SK-N-SH (cell line): ENCODE data around the gene PHLDB2. TPM values are rescaled to one million over a fixed set of nuclear protein-coding genes. Genes with fewer than 3 reads are reported as not detected.

ENCODE experiments used
- CTCF ChIA-PET: fragments of 300-600, 350-600 bp; formaldehyde crosslinking; extraction: SDS; loops from one replicate; lab custom pipeline; 2021; lab: Yijun Ruan, JAX
- POLR2A ChIA-PET: fragments of 350-600 bp; sonication (Branson Sonifier 250); formaldehyde crosslinking; extraction: SDS; loops from one replicate; lab custom pipeline; 2020; ENCODE audit warnings: antibody characterized with exemption, inconsistent platforms; lab: Yijun Ruan, JAX
- DNase-seq: peaks from one replicate; pipeline ENCODE4 v3.0.0; 2012
- H2AFZ ChIP-seq: fragments of 200-600 bp; sonication (generic); 2 replicates; pipeline ENCODE4 v1.8.1; 2016; ENCODE audit warnings: antibody characterized with exemption, mild to moderate bottlenecking, low read depth
- H3F3A ChIP-seq: fragments of 200-600 bp; sonication (generic); replicated peaks from 2 replicates; pipeline ENCODE3; 2016; ENCODE audit warnings: antibody characterized with exemption, mild to moderate bottlenecking; ENCODE audit not compliant: insufficient read depth
- H3K27ac ChIP-seq, 2 experiments: fragments of 200-500 bp in 1 of 2; fragments of 200-600 bp in 1 of 2; sonication (Bioruptor generic) in 1 of 2; sonication (generic), shearing (Covaris generic) in 1 of 2; 2 replicates each; pipeline versions ENCODE4 v1.5.1 to v1.6.1; 2014 to 2016; ENCODE audit warnings: low read depth in 2 of 2, inconsistent platforms in 1 of 2, low read length in 1 of 2, mild to moderate bottlenecking in 1 of 2, mixed read lengths in 1 of 2
- H3K27me3 ChIP-seq: fragments of 200-600 bp; sonication (generic), shearing (Covaris generic); 2 replicates; pipeline ENCODE4 v1.6.1; 2016; ENCODE audit warnings: mixed run types; ENCODE audit not compliant: insufficient read depth
- H3K36me3 ChIP-seq, 2 experiments: fragments of 200-500 bp in 1 of 2; fragments of 200-600 bp in 1 of 2; sonication (Bioruptor generic) in 1 of 2; sonication (generic) in 1 of 2; replicated peaks in 1 of 2; 2 replicates each; pipeline versions ENCODE3 to v1.5.1; 2014 to 2016; ENCODE audit warnings: low read length in 1 of 2, mild to moderate bottlenecking in 1 of 2; ENCODE audit not compliant: insufficient read depth in 2 of 2, control insufficient read depth in 1 of 2
- H3K4me1 ChIP-seq, 2 experiments: fragments of 200-500 bp in 1 of 2; fragments of 200-600 bp in 1 of 2; sonication (Bioruptor generic) in 1 of 2; sonication (generic), shearing (Covaris generic) in 1 of 2; 2 replicates each; pipeline versions ENCODE4 v1.5.1 to v1.6.1; 2014 to 2016; ENCODE audit warnings: low read depth in 1 of 2, low read length in 1 of 2, mixed run types in 1 of 2; ENCODE audit not compliant: insufficient read depth in 2 of 2, control insufficient read depth in 1 of 2
- H3K4me2 ChIP-seq: fragments of 200-600 bp; sonication (generic), shearing (Covaris generic); 2 replicates; pipeline ENCODE4 v1.6.1; 2017; ENCODE audit warnings: mixed run types
- H3K4me3 ChIP-seq, 2 experiments: fragments of 200-500 bp in 1 of 2; fragments of 200-600 bp in 1 of 2; sonication (Bioruptor generic) in 1 of 2; sonication (generic), shearing (Covaris generic) in 1 of 2; 2 replicates each; pipeline versions ENCODE4 v1.5.1 to v1.8.1; 2014 to 2016; ENCODE audit warnings: low read depth in 2 of 2, inconsistent platforms in 1 of 2, low read length in 1 of 2, mild to moderate bottlenecking in 1 of 2, mixed read lengths in 1 of 2, moderate library complexity in 1 of 2
- H3K79me2 ChIP-seq: fragments of 200-600 bp; sonication (generic); 2 replicates; pipeline ENCODE4 v1.8.1; 2017; ENCODE audit warnings: mild to moderate bottlenecking; ENCODE audit not compliant: insufficient read depth
- H3K9ac ChIP-seq: fragments of 200-600 bp; sonication (generic); 2 replicates; pipeline ENCODE4 v1.6.1; 2017; ENCODE audit warnings: mixed run types
- H3K9me2 ChIP-seq: fragments of 200-600 bp; sonication (generic); 2 replicates; pipeline ENCODE4 v1.6.1; 2017; ENCODE audit warnings: mixed run types
- H3K9me3 ChIP-seq: fragments of 200-600 bp; sonication (generic); 2 replicates; pipeline ENCODE4 v1.6.1; 2017; ENCODE audit warnings: mixed run types, mild to moderate bottlenecking, moderate library complexity
- H4K20me1 ChIP-seq: fragments of 200-600 bp; sonication (generic); 2 replicates; pipeline ENCODE4 v1.6.1; 2017; ENCODE audit warnings: mild to moderate bottlenecking, mixed run types; ENCODE audit not compliant: insufficient read depth
- CHD2 ChIP-seq: fragments of 150-350 bp; IDR thresholded peaks from 2 replicates; pipeline ENCODE4 v1.6.1; 2018; ENCODE audit warnings: low read length; ENCODE audit not compliant: partially characterized antibody
- CTCF ChIP-seq: fragments of 200-600 bp; sonication (generic); IDR thresholded peaks from 2 replicates; pipeline ENCODE4 v1.6.1; 2017; ENCODE audit warnings: antibody characterized with exemption, mild to moderate bottlenecking, moderate library complexity
- ELF1 ChIP-seq: IDR thresholded peaks from 2 replicates; pipeline ENCODE4 v1.4.0; 2012
- EP300 ChIP-seq, 2 experiments: IDR thresholded peaks; 2 replicates each; pipeline versions ENCODE4 v1.4.0 to v1.6.1; 2012; ENCODE audit warnings: borderline replicate concordance in 1 of 2, low read depth in 1 of 2, low read length in 1 of 2
- EZH2phosphoT487 ChIP-seq: fragments of 200-600 bp; sonication (generic); IDR thresholded peaks from 2 replicates; pipeline ENCODE4 v1.6.1; 2017; ENCODE audit warnings: low read depth, mixed run types, mild to moderate bottlenecking, antibody characterized with exemption, moderate library complexity, borderline replicate concordance
- GATA2 ChIP-seq: sonication (generic); formaldehyde crosslinking; IDR thresholded peaks from 2 replicates; pipeline ENCODE4 v1.5.0; 2020; ENCODE audit warnings: mild to moderate bottlenecking, missing genetic modification reagents
- IRF3 ChIP-seq: fragments of 150-350 bp; IDR thresholded peaks from 2 replicates; pipeline ENCODE4 v1.6.1; 2016; ENCODE audit warnings: mild to moderate bottlenecking, low read depth, low read length
- JUND ChIP-seq: IDR thresholded peaks from 2 replicates; pipeline ENCODE4 v1.4.0; 2012
- MEF2A ChIP-seq: IDR thresholded peaks from 2 replicates; pipeline ENCODE4 v1.4.0; 2012; ENCODE audit warnings: low read depth, borderline replicate concordance
- MXI1 ChIP-seq: IDR thresholded peaks from 2 replicates; pipeline ENCODE4 v1.6.1; 2012; ENCODE audit warnings: mild to moderate bottlenecking, low read depth, low read length, improper control_type of control experiment
- NFIC ChIP-seq: IDR thresholded peaks from 2 replicates; pipeline ENCODE4 v1.4.0; 2012; ENCODE audit warnings: borderline replicate concordance
- NRF1 ChIP-seq: IDR thresholded peaks from 2 replicates; pipeline ENCODE4 v1.6.1; 2012; ENCODE audit warnings: low read depth, mild to moderate bottlenecking, low read length
- RAD21 ChIP-seq: IDR thresholded peaks from 2 replicates; pipeline ENCODE4 v1.6.1; 2012; ENCODE audit warnings: mild to moderate bottlenecking, low read length
- RFX5 ChIP-seq: IDR thresholded peaks from 2 replicates; pipeline ENCODE4 v1.6.1; 2012; ENCODE audit warnings: mild to moderate bottlenecking, improper control_type of control experiment, low read length
- RXRA ChIP-seq: IDR thresholded peaks from 2 replicates; pipeline ENCODE4 v1.4.0; 2012; ENCODE audit warnings: low read depth, mild to moderate bottlenecking, borderline replicate concordance
- SIN3A ChIP-seq: IDR thresholded peaks from 2 replicates; pipeline ENCODE4 v1.6.1; 2012; ENCODE audit warnings: low read depth, mild to moderate bottlenecking, low read length, moderate library complexity, borderline replicate concordance
- SMC3 ChIP-seq: IDR thresholded peaks from 2 replicates; pipeline ENCODE4 v1.6.1; 2012; ENCODE audit warnings: low read depth, low read length, improper control_type of control experiment
- TEAD4 ChIP-seq: IDR thresholded peaks from 2 replicates; pipeline ENCODE4 v1.4.0; 2012; ENCODE audit warnings: mild to moderate bottlenecking, borderline replicate concordance; ENCODE audit not compliant: insufficient read depth
- USF2 ChIP-seq: fragments of 150-350 bp; IDR thresholded peaks from 2 replicates; pipeline ENCODE4 v1.6.1; 2017; ENCODE audit warnings: antibody characterized with exemption, low read length, low read depth, borderline replicate concordance
- YY1 ChIP-seq: IDR thresholded peaks from 2 replicates; pipeline ENCODE4 v1.4.0; 2012; ENCODE audit warnings: low read depth, mild to moderate bottlenecking
- ZBTB33 ChIP-seq: IDR thresholded peaks from 2 replicates; pipeline ENCODE4 v1.4.0; 2012; ENCODE audit warnings: low read depth, borderline replicate concordance
- WGBS: methylation state at CpG from one replicate; pipeline ENCODE4 v1.1.6; 2017; ENCODE audit warnings: low lambda C conversion rate; 5-methylcytosine and 5-hydroxymethylcytosine counted together
- polyA plus RNA-seq, 3 experiments: library from polyadenylated mRNA; depleted of rRNA; stranded (reverse); fragments of >200 nt; gene quantifications; 2 replicates each; pipeline ENCODE4 v1.2.3, GENCODE V29; 2012

PHLDB2 gene
- polyA plus RNA-seq, 1 of the 3 experiments (the other 2 are of a cell fraction) = 18.0 TPM

- ChIA-PET POLR2A (no interaction called here), CTCF (no interaction called here)
- WGBS = 96% methylated on average over 2 of the region's 2 CpGs
- Histone ChIP-seq H3K9ac (no peak overlapping the region), H3F3A (peaks cover 37% of the 10 kb centered on the region), H3K9me2 (no peaks in the 10 kb centered on the region), H3K27me3 (no peaks in the 10 kb centered on the region), H2AFZ (no peak overlapping the region), H3K36me3 (peaks cover 31 to 73% of the 10 kb centered on the region in 2 experiments), H3K4me3 (no peak overlapping the region), H4K20me1 (no peaks in the 10 kb centered on the region), H3K79me2 (peaks cover 26% of the 10 kb centered on the region; the same call in 1 of the 2 replicates), H3K4me1 (peaks cover 0 to 18% of the 10 kb centered on the region in 2 experiments; a peak in 3 of 4 replicates), H3K9me3 (no peaks in the 10 kb centered on the region), H3K4me2 (no peak overlapping the region), H3K27ac (0 out of 4 replicates have a peak overlapping the region, but pooled peaks of 1 of the 2 experiments have one; percentile 2)
- no peak for TF ChIP-seq EP300 (IDR thresholded peaks at IDR 0.05; ENCODE audit: borderline replicate concordance in 1 of 2, low read depth in 1 of 2, low read length in 1 of 2)
- no peak for TF ChIP-seq USF2
- no peak for TF ChIP-seq RXRA
- no peak for DNase-seq
Measured at GRCh38 chr3:111939873-111940272, 80.8 kb downstream of the PHLDB2 start.

- CTCF ChIA-PET = no interaction called here
- H3K4me3 ChIP-seq = no peak overlapping the region
- no peaks in the 10 kb centered on the region for H3K9me2 ChIP-seq
- no peaks in the 10 kb centered on the region for H3K27me3 ChIP-seq
- POLR2A ChIA-PET = no interaction called here
- H3K36me3 ChIP-seq = peaks cover 35 to 73% of the 10 kb centered on the region in 2 experiments
- H3K79me2 ChIP-seq = peaks cover 18% of the 10 kb centered on the region
- H3F3A ChIP-seq = peaks cover 11% of the 10 kb centered on the region
- H3K4me2 ChIP-seq = no peak overlapping the region
- WGBS = 79% methylated on average over 2 of the region's 2 CpGs
- H4K20me1 ChIP-seq = no peaks in the 10 kb centered on the region
- H3K9ac ChIP-seq = no peak overlapping the region
- no peak for TF ChIP-seq EP300 (IDR thresholded peaks at IDR 0.05; ENCODE audit: borderline replicate concordance in 1 of 2, low read depth in 1 of 2, low read length in 1 of 2)
- TF ChIP-seq ELF1 = no peak
- no peak for TF ChIP-seq TEAD4
- TF ChIP-seq YY1 = no peak
- no peak for TF ChIP-seq MEF2A
- TF ChIP-seq ZBTB33 = no peak
- no peak for TF ChIP-seq CTCF
- no peak for TF ChIP-seq NRF1
- TF ChIP-seq SIN3A = no peak
- no peak for TF ChIP-seq RAD21
- TF ChIP-seq GATA2 = no peak
- no peak for TF ChIP-seq IRF3
- TF ChIP-seq RFX5 = no peak
- TF ChIP-seq SMC3 = no peak
- TF ChIP-seq EZH2phosphoT487 = no peak
- no peak for TF ChIP-seq CHD2
- TF ChIP-seq MXI1 = no peak
- no peak for TF ChIP-seq NFIC
- no peak for TF ChIP-seq JUND
- no peak for TF ChIP-seq RXRA
- TF ChIP-seq, all 33 proteins: peak for 0
- Histone ChIP-seq H3K27ac (peak overlapping the region in 1 of 2 experiments; percentile 1; a peak in 1 of 4 replicates), H2AFZ (no peak overlapping the region), H3K4me1 (0 out of 4 replicates have a peak, but pooled peaks cover 0 to 12% of the 10 kb centered on the region in 2 experiments), H3K9me3 (no peaks in the 10 kb centered on the region)
- DNase-seq = no peak
Measured at GRCh38 chr3:111943533-111943932, 84.5 kb downstream of the PHLDB2 start.
